GM13977 (cell line): ENCODE data around the gene C1orf52.

ENCODE experiments used
- DNase-seq: peaks from one replicate; pipeline ENCODE4 v3.0.0; 2012; ENCODE audit warnings: low spot score
- in situ Hi-C: fragments of 300-500 bp; cut with MboI; formaldehyde crosslinking; loops from one replicate; pipeline ENCODE4 v1.12.0; 2022; ENCODE audit warnings: low sequenced_read_pairs, low pct_unique_long_range_greater_than_20kb, mixed read lengths, inconsistent platforms; ENCODE audit not compliant: unreplicated experiment
- TF ChIP-seq, protein P1 (sequence below): IDR thresholded peaks from 2 replicates; pipeline ENCODE4 v1.5.1; 2012; ENCODE audit warnings: mild to moderate bottlenecking, control low read depth; ENCODE audit not compliant: insufficient read depth; ENCODE audit errors: extremely low read depth, missing control alignments

C1orf52 gene

GRCh38 chr1:85216697-85217096 is 42.8 kb downstream of the C1orf52 start:
- TF ChIP-seq, protein P1, sequence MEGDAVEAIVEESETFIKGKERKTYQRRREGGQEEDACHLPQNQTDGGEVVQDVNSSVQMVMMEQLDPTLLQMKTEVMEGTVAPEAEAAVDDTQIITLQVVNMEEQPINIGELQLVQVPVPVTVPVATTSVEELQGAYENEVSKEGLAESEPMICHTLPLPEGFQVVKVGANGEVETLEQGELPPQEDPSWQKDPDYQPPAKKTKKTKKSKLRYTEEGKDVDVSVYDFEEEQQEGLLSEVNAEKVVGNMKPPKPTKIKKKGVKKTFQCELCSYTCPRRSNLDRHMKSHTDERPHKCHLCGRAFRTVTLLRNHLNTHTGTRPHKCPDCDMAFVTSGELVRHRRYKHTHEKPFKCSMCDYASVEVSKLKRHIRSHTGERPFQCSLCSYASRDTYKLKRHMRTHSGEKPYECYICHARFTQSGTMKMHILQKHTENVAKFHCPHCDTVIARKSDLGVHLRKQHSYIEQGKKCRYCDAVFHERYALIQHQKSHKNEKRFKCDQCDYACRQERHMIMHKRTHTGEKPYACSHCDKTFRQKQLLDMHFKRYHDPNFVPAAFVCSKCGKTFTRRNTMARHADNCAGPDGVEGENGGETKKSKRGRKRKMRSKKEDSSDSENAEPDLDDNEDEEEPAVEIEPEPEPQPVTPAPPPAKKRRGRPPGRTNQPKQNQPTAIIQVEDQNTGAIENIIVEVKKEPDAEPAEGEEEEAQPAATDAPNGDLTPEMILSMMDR = no peak
- DNase-seq = no peak
- in situ Hi-C loops = no loop called here

- TF ChIP-seq, protein P1 = no peak
- no peak for DNase-seq
- in situ Hi-C loops = no loop called here
Observed at GRCh38 chr1:85214654-85215053, 44.8 kb downstream of the C1orf52 start.

GRCh38 chr1:85208488-85208887 is 51.0 kb downstream of the C1orf52 start:
- in situ Hi-C loops = no loop called here
- TF ChIP-seq, protein P1 = no peak
- no peak for DNase-seq

DNA sequence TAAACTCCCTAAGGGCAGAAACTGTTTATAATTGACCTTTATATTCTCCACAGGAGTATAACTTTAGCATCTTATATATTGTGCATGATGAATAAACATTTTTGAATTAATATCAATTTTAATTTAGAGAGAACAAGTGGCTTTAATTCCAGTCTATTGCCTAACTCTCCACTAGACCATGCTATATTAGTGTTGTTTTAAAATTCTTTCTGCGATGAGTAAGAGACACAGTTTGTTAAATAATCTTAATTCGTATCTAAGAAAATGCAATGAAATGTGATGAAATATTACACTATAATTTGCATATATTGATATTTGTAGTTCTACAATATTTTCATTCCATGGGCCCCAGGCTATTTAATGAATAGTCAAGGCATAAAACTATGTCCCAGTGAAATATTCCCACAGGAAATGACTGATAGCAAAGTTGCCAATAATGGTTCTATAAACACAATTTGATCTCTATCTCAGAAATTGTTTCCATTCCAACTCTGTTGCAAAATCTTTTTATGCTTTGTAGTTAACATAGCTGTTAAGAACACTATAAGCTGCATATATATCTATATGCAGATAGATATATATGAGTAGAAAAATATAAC is 55.8 kb downstream of the C1orf52 start:
- in situ Hi-C loops = no loop called here
- no peak for DNase-seq
- TF ChIP-seq, protein P1 = no peak

DNA sequence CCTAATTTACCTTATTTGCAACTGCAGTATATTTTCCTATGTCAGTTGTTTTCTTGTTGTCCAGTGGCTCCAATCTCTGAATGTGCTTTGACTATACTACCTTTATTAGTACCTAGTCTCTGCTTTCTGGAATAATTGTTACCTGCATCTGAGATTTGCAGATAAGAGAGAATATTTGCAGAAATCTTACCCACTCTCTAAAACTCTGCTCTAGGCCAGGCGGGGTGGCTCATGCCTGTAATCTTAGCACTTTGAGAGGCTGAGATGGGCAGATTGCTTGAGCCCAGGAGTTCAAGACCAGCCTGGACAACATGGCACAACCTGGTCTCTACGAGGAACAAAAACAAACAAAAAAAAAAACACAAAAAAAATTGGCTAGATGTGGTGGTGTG is 56.6 kb downstream of the C1orf52 start:
- in situ Hi-C loops = no loop called here
- TF ChIP-seq, protein P1 = no peak
- no peak for DNase-seq

DNA sequence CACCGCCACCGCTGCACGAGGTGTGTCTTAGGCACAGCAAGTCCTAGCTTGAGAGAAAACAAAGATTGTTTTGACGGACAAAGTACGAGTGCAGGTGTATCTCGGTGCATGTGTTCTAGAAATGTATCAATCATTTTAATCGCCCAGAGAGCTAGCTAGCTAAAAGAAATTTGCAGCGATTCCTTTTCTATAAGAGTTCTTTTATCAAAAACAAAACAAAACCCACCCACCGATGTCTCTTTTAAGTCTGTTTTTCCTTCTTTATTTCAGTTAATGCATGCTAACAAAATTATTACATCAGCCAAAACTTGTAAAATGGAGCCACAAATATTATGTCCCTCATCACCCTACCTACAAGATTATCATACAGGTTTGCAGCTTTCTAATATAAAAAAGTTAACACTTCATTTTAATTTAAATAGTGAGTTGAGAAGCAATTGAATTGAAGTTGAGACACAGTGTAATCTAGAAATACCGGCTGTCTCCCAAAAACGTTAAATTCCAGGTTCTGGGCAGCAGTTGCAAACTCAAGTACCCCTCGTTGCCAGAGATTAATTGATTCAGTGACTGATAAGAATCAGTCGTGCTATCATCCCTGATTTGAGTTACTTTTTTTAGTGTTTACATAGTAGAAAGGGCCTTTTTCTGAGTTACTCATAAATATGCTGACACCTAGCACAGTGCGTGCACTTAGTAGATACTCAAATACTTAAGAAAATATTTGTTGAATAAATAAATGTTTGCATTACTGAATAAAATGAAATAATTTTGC is 57.2 kb downstream of the C1orf52 start:
- DNase-seq = no peak
- in situ Hi-C loops = no loop called here
- TF ChIP-seq, protein P1 = no peak
